LNCaP clone FGC (cell line): ENCODE results near the gene COMTD1.

Source experiments
- DNase-seq: peaks from one replicate; pipeline ENCODE4 v3.0.0-alpha.2; 2011; ENCODE audit warnings: low read depth
- H3K4me3 ChIP-seq: 2 replicates; pipeline ENCODE4 v1.5.1; 2011; ENCODE audit warnings: mild to moderate bottlenecking, low read depth, low read length, control low read depth
- CTCF ChIP-seq: IDR thresholded peaks from 2 replicates; pipeline ENCODE4 v1.5.1; 2012; ENCODE audit warnings: mild to moderate bottlenecking; ENCODE audit not compliant: control insufficient read depth, insufficient read depth; ENCODE audit errors: extremely low read depth

COMTD1 gene

GRCh38 chr10:75187961-75188426 lies 47.8 kb downstream of the COMTD1 start:
- no peak overlapping the region for H3K4me3 ChIP-seq
- no peak for DNase-seq
- TF ChIP-seq CTCF: peak; percentile 77

- TF ChIP-seq CTCF: no peak
Observed at GRCh38 chr10:75186310-75186709, 49.4 kb downstream of the COMTD1 start.

More at GRCh38 chr10:75186310-75186709, 49.4 kb downstream of the COMTD1 start:
- no peak overlapping the region for H3K4me3 ChIP-seq
- DNase-seq: no peak
